Activated naive CD8-positive, alpha-beta T cell treated with anti-CD3 and anti-CD28 coated beads for 36 hours (primary cell): ENCODE measurements around the gene VEPH1. TPM values are rescaled to one million over a fixed set of nuclear protein-coding genes. Genes with fewer than 3 reads are reported as not detected.

Source experiments
- DNase-seq: peaks from one replicate; pipeline ENCODE4 v3.0.0; 2021
- H3K27ac Mint-ChIP-seq: one replicate; pipeline ENCODE4 v1.8.0; 2022; ENCODE audit warnings: mild to moderate bottlenecking, moderate library complexity, mixed read lengths
- H3K27me3 Mint-ChIP-seq: one replicate; pipeline ENCODE4 v1.8.0; 2022; ENCODE audit warnings: mild to moderate bottlenecking, mixed read lengths
- H3K36me3 Mint-ChIP-seq: one replicate; pipeline ENCODE4 v1.8.0; 2021; ENCODE audit warnings: mild to moderate bottlenecking, mixed read lengths
- H3K4me1 Mint-ChIP-seq: one replicate; pipeline ENCODE4 v1.8.0; 2021; ENCODE audit warnings: mixed read lengths
- H3K4me3 Mint-ChIP-seq: one replicate; pipeline ENCODE4 v1.8.0; 2022; ENCODE audit warnings: mild to moderate bottlenecking, moderate library complexity, mixed read lengths
- H3K9me3 Mint-ChIP-seq: one replicate; pipeline ENCODE4 v1.8.0; 2022; ENCODE audit warnings: mixed read lengths
- total RNA-seq, 2 experiments: library from RNA; stranded (reverse); gene quantifications; one replicate each; pipeline ENCODE4 v1.2.3, GENCODE V29; 2021

Gene VEPH1
- total RNA-seq, 2 experiments from 2014 or later: not detected

- Mint-ChIP-seq H3K27me3 (peaks cover 32% of the 10 kb centered on the region), H3K4me1 (peaks cover 13% of the 10 kb centered on the region), H3K36me3 (no peaks in the 10 kb centered on the region), H3K9me3 (no peaks in the 10 kb centered on the region), H3K27ac (no peak overlapping the region), H3K4me3 (no peak overlapping the region)
- no peak for DNase-seq
Measured at GRCh38 chr3:157441102-157441624, 62.1 kb downstream of the VEPH1 start.

- no peak overlapping the region for H3K27ac Mint-ChIP-seq
- peak overlapping the region; percentile 64 for H3K4me3 Mint-ChIP-seq
- H3K36me3 Mint-ChIP-seq: no peaks in the 10 kb centered on the region
- peaks cover 42% of the 10 kb centered on the region for H3K27me3 Mint-ChIP-seq
- DNase-seq: no peak
- peaks cover 13% of the 10 kb centered on the region for H3K4me1 Mint-ChIP-seq
- no peaks in the 10 kb centered on the region for H3K9me3 Mint-ChIP-seq
Measured at GRCh38 chr3:157438194-157438730, 65.0 kb downstream of the VEPH1 start.

GRCh38 chr3:157436583-157437291, 66.5 kb downstream of the VEPH1 start, which contains the start of gene PTX3:
Gene PTX3, plus strand, starts transcription at chr3:157436850. Its CDS starts 84 bp downstream, at chr3:157436934.
- Mint-ChIP-seq H3K36me3 (no peaks in the 10 kb centered on the region), H3K9me3 (no peaks in the 10 kb centered on the region), H3K4me1 (peaks cover 13% of the 10 kb centered on the region), H3K27me3 (peaks cover 46% of the 10 kb centered on the region), H3K4me3 (peak within 1 kb of the TSS; percentile 64), H3K27ac (no peak within 1 kb of the TSS)
- peak; percentile 2 for DNase-seq

- Mint-ChIP-seq H3K4me1 (peaks cover 1% of the 10 kb centered on the region), H3K36me3 (no peaks in the 10 kb centered on the region), H3K27me3 (peaks cover 5% of the 10 kb centered on the region), H3K27ac (no peak overlapping the region), H3K4me3 (no peak overlapping the region), H3K9me3 (peaks cover under 1% of the 10 kb centered on the region)
- no peak for DNase-seq
Measured at GRCh38 chr3:157429708-157430107, 73.5 kb downstream of the VEPH1 start.

GRCh38 chr3:157428853-157429252, 74.4 kb downstream of the VEPH1 start:
- Mint-ChIP-seq H3K9me3 (peaks cover 8% of the 10 kb centered on the region), H3K4me3 (no peak overlapping the region), H3K4me1 (peaks cover 1% of the 10 kb centered on the region), H3K36me3 (peaks cover 1% of the 10 kb centered on the region), H3K27me3 (peaks cover 9% of the 10 kb centered on the region), H3K27ac (no peak overlapping the region)
- no peak for DNase-seq

GRCh38 chr3:157427901-157428300, 75.3 kb downstream of the VEPH1 start:
- Mint-ChIP-seq H3K9me3 (peaks cover 8% of the 10 kb centered on the region), H3K27ac (no peak overlapping the region), H3K36me3 (peaks cover 1% of the 10 kb centered on the region), H3K4me1 (peaks cover 1% of the 10 kb centered on the region), H3K4me3 (no peak overlapping the region), H3K27me3 (peaks cover 5% of the 10 kb centered on the region)
- no peak for DNase-seq

GRCh38 chr3:157423337-157423736, 79.9 kb downstream of the VEPH1 start:
- Mint-ChIP-seq H3K4me3 (no peak overlapping the region), H3K36me3 (peaks cover 1% of the 10 kb centered on the region), H3K9me3 (peaks cover 18% of the 10 kb centered on the region), H3K27me3 (peaks cover 5% of the 10 kb centered on the region), H3K27ac (no peak overlapping the region), H3K4me1 (no peaks in the 10 kb centered on the region)
- DNase-seq: no peak

- no peak overlapping the region for H3K27ac Mint-ChIP-seq
- peaks cover 18% of the 10 kb centered on the region for H3K9me3 Mint-ChIP-seq
- no peak overlapping the region for H3K4me3 Mint-ChIP-seq
- H3K36me3 Mint-ChIP-seq: peaks cover 1% of the 10 kb centered on the region
- DNase-seq: no peak
- H3K4me1 Mint-ChIP-seq: no peaks in the 10 kb centered on the region
- H3K27me3 Mint-ChIP-seq: peaks cover 5% of the 10 kb centered on the region
Measured at GRCh38 chr3:157420606-157421130, 82.5 kb downstream of the VEPH1 start.

- no peak for DNase-seq
- H3K36me3 Mint-ChIP-seq: no peaks in the 10 kb centered on the region
- H3K27me3 Mint-ChIP-seq: peaks cover 3% of the 10 kb centered on the region
- H3K27ac Mint-ChIP-seq: no peak overlapping the region
- peaks cover 10% of the 10 kb centered on the region for H3K9me3 Mint-ChIP-seq
- H3K4me1 Mint-ChIP-seq: no peaks in the 10 kb centered on the region
- no peak overlapping the region for H3K4me3 Mint-ChIP-seq
Measured at GRCh38 chr3:157418104-157418503, 85.1 kb downstream of the VEPH1 start.

- Mint-ChIP-seq H3K4me3 (no peak overlapping the region), H3K4me1 (no peaks in the 10 kb centered on the region), H3K27me3 (peaks cover 3% of the 10 kb centered on the region), H3K9me3 (peaks cover 7% of the 10 kb centered on the region), H3K27ac (no peak overlapping the region), H3K36me3 (no peaks in the 10 kb centered on the region)
- no peak for DNase-seq
Measured at GRCh38 chr3:157417247-157417646, 86.0 kb downstream of the VEPH1 start.

- no peaks in the 10 kb centered on the region for H3K36me3 Mint-ChIP-seq
- H3K27me3 Mint-ChIP-seq: peaks cover 3% of the 10 kb centered on the region
- H3K9me3 Mint-ChIP-seq: peaks cover 7% of the 10 kb centered on the region
Measured at GRCh38 chr3:157416347-157417087, 86.7 kb downstream of the VEPH1 start.

GRCh38 chr3:157414861-157415260, 88.4 kb downstream of the VEPH1 start:
- Mint-ChIP-seq H3K36me3 (peaks cover 2% of the 10 kb centered on the region), H3K4me3 (no peak overlapping the region), H3K9me3 (peaks cover 7% of the 10 kb centered on the region), H3K27me3 (peaks cover 3% of the 10 kb centered on the region), H3K4me1 (no peaks in the 10 kb centered on the region), H3K27ac (no peak overlapping the region)
- DNase-seq: no peak

More at GRCh38 chr3:157416347-157417087, 86.7 kb downstream of the VEPH1 start:
- Mint-ChIP-seq H3K4me3 (no peak overlapping the region), H3K4me1 (no peaks in the 10 kb centered on the region), H3K27ac (no peak overlapping the region)
- no peak for DNase-seq

- H3K27ac Mint-ChIP-seq: no peak overlapping the region
- DNase-seq: no peak
- H3K36me3 Mint-ChIP-seq: peaks cover 2% of the 10 kb centered on the region
- peaks cover 3% of the 10 kb centered on the region for H3K27me3 Mint-ChIP-seq
- H3K4me1 Mint-ChIP-seq: no peaks in the 10 kb centered on the region
- no peaks in the 10 kb centered on the region for H3K9me3 Mint-ChIP-seq
- no peak overlapping the region for H3K4me3 Mint-ChIP-seq
Measured at GRCh38 chr3:157412323-157412855, 90.8 kb downstream of the VEPH1 start.

- Mint-ChIP-seq H3K36me3 (peaks cover 2% of the 10 kb centered on the region), H3K27ac (no peak overlapping the region), H3K4me1 (no peaks in the 10 kb centered on the region), H3K4me3 (no peak overlapping the region), H3K27me3 (peaks cover 3% of the 10 kb centered on the region), H3K9me3 (no peaks in the 10 kb centered on the region)
- DNase-seq: no peak
Measured at GRCh38 chr3:157410945-157411344, 92.3 kb downstream of the VEPH1 start.

- no peak overlapping the region for H3K4me3 Mint-ChIP-seq
- H3K27me3 Mint-ChIP-seq: no peaks in the 10 kb centered on the region
- H3K9me3 Mint-ChIP-seq: no peaks in the 10 kb centered on the region
- H3K4me1 Mint-ChIP-seq: no peaks in the 10 kb centered on the region
- no peak for DNase-seq
- H3K27ac Mint-ChIP-seq: no peak overlapping the region
- peaks cover 2% of the 10 kb centered on the region for H3K36me3 Mint-ChIP-seq
Measured at GRCh38 chr3:157409516-157409915, 93.7 kb downstream of the VEPH1 start.
